ENCODE data around the gene CD81.

- TF ChIP-seq MXI1 (IDR thresholded peaks at IDR 0.05; ENCODE audit: low read depth, low read length) (no peak), POLR2A (IDR thresholded peaks at IDR 0.05; ENCODE audit: low read depth, low read length) (no peak), REST (IDR thresholded peaks at IDR 0.05; ENCODE audit: low read depth, low read length) (no peak), POLR2AphosphoS5 (IDR thresholded peaks at IDR 0.05; ENCODE audit: low read length) (no peak), NFYA (IDR thresholded peaks at IDR 0.05; ENCODE audit: borderline replicate concordance, low read depth, low read length) (no peak), MAX (IDR thresholded peaks at IDR 0.05; ENCODE audit: low read depth, low read length) (no peak), CTCF (IDR thresholded peaks at IDR 0.05 in 2 of 3, conservative IDR thresholded peaks at IDR 0.05 in 1 of 3; ENCODE audit: control insufficient read depth in 2 of 3, extremely low read depth in 1 of 3, insufficient read depth in 1 of 3, low read depth in 3 of 3, low read length in 3 of 3) (no peak), ATF2 (IDR thresholded peaks at IDR 0.05; ENCODE audit: low read length) (no peak), DPF2 (IDR thresholded peaks at IDR 0.05) (no peak), KDM1A (IDR thresholded peaks at IDR 0.05; ENCODE audit: borderline replicate concordance) (no peak), KLF5 (IDR thresholded peaks at IDR 0.05; ENCODE audit: partially characterized antibody) (no peak)
These were observed 59.0 kb downstream of the CD81 start for GRCh38 chr11:2436013-2436520.

Data from GM12878 (cell line).